LNCAP (cell line): ENCODE results near the gene SPAG8.

ENCODE experiments used
- TF ChIP-seq, protein P1 (sequence below): fragments of 450-650 bp; IDR thresholded peaks from 2 replicates; pipeline ENCODE4 v1.5.1; 2017; ENCODE audit warnings: mild to moderate bottlenecking

The SPAG8 gene, protein sequence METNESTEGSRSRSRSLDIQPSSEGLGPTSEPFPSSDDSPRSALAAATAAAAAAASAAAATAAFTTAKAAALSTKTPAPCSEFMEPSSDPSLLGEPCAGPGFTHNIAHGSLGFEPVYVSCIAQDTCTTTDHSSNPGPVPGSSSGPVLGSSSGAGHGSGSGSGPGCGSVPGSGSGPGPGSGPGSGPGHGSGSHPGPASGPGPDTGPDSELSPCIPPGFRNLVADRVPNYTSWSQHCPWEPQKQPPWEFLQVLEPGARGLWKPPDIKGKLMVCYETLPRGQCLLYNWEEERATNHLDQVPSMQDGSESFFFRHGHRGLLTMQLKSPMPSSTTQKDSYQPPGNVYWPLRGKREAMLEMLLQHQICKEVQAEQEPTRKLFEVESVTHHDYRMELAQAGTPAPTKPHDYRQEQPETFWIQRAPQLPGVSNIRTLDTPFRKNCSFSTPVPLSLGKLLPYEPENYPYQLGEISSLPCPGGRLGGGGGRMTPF

GRCh38 chr9:35812025-35812602, at the start of gene SPAG8:
Gene SPAG8 (minus strand): TSS chr9:35812262. CDS start chr9:35812147, 115 bp downstream.
- TF ChIP-seq, protein P1, sequence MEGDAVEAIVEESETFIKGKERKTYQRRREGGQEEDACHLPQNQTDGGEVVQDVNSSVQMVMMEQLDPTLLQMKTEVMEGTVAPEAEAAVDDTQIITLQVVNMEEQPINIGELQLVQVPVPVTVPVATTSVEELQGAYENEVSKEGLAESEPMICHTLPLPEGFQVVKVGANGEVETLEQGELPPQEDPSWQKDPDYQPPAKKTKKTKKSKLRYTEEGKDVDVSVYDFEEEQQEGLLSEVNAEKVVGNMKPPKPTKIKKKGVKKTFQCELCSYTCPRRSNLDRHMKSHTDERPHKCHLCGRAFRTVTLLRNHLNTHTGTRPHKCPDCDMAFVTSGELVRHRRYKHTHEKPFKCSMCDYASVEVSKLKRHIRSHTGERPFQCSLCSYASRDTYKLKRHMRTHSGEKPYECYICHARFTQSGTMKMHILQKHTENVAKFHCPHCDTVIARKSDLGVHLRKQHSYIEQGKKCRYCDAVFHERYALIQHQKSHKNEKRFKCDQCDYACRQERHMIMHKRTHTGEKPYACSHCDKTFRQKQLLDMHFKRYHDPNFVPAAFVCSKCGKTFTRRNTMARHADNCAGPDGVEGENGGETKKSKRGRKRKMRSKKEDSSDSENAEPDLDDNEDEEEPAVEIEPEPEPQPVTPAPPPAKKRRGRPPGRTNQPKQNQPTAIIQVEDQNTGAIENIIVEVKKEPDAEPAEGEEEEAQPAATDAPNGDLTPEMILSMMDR: no peak

- TF ChIP-seq, protein P1: no peak
Measured at GRCh38 chr9:35861161-35861897, 49.3 kb upstream of the SPAG8 start.

- TF ChIP-seq, protein P1: no peak
Measured at GRCh38 chr9:35859990-35860339, 47.9 kb upstream of the SPAG8 start.

DNA sequence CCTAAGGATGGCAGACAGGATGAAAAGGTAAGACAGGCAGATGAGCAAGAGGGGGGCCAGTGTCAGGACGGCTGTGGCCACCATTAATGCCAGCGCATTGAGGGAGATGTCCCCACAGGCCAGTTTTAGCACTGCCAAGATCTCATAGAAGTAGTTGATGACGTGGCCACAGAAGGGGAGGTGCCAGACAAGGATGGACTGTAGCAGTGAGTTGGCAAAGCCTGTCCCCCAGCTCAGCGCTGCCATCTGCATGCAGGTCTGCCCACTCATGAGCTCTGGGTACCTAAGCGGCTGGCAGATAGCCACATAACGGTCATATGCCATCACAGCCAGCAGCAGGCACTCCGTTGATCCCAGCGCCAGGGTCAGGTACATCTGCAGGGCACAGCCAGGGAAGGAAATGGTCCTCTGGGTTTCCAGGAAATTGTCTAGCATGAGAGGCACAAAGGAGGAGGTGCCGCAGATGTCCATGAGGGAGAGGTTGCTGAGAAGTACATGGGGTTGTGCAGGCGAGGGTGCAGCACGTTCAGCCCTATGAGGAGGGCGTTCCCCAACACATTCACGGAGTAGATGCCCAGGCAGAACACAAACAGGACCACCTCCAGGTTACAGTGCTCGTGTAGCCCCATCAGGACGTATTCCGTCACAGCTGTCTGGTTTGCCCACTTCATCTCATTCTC, 47.4 kb upstream of the SPAG8 start:
- TF ChIP-seq, protein P1: no peak

DNA sequence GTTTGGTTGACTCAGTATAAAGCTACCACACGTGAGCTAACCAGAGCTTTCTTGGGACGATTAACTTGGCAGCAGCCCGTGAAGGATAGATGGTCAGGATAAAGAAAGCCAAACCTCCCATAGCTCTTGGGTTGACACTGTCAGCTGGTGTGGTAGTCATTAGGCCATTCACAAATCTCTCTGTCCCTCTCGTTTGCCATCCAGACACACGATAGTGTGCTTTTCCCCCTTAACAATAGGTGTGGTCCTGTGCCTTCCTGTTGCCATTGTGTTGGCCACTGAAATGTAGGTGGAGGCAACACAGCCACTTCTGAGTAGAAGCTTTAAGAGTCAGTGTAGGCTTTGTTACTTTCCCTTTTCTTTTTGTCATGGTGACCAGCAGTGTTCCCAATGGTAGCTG, 46.4 kb upstream of the SPAG8 start:
- TF ChIP-seq, protein P1: no peak

- TF ChIP-seq, protein P1: no peak
Measured at GRCh38 chr9:35856882-35857281, 44.8 kb upstream of the SPAG8 start.

DNA sequence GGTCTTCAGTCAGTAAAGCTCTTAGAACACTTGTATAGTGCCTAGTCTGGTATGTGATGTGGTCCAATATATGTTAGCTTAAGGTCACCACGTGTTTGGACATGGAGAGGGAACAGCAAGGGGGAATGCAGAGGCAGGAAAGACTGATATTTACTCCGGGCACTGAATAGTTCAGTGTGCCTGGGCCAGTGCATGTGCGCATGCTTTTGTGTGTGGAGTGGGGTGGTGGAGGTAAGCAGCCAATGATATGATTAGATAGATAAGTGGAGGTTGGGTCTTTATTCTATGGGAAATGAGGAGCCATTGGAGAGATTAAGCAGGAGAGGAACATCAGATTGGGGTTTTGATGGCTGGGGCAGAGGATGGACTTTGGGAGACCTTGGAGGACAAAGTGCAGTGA, 44.1 kb upstream of the SPAG8 start:
- TF ChIP-seq, protein P1: no peak
